Astrocyte of the cerebellum (primary cell): ENCODE data around the gene PDE4D.

Experiments used
- DNase-seq: peaks from one replicate; pipeline ENCODE4 v3.0.0-alpha.2; 2011; ENCODE audit warnings: low read depth
- H3K4me3 ChIP-seq: 2 replicates; pipeline ENCODE4 v1.5.1; 2011; ENCODE audit warnings: mild to moderate bottlenecking, low read depth, low read length, moderate library complexity
- CTCF ChIP-seq: IDR thresholded peaks from 2 replicates; pipeline ENCODE4 v1.5.1; 2012; ENCODE audit warnings: low read length, low read depth, moderate library complexity, mild to moderate bottlenecking; ENCODE audit errors: missing control alignments
- in situ Hi-C: cut with HindIII; loops from 2 replicates; pipeline ENCODE4 v1.10.0; 2017; ENCODE audit warnings: low sequenced_read_pairs

Gene PDE4D

DNA sequence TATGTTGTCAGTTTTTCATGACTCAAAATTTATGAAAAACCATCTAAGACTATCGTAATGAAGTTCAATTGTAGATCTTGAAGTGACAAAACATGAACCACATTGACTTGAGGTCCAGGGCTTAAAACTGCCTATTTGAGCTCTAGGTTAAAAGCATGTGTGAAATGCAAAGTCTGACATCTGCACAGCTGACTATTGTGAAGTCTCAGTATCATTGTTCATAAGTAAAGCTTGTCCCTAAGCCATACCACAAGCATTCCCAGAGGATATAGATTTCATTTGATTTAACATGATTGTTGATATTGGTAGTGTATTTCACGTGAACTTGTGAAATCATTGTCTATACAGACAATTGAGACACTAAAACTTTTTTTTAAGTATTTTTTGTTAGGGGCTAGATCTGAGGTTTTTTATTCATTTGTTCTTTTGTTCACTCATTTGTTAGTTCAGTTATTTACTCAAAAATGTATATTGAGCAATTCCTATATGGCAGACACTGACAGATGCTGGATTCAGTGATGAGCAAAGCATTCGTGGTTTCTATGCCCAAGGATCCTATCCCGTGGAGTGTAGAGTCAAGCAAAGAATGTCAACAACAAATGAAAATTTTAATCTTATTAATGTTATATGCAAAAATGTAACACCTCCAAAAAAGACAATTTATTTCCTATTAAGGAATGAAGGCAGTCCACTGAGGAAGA is 825.4 kb downstream of the PDE4D start:
- no peak overlapping the region for H3K4me3 ChIP-seq
- no peak for TF ChIP-seq CTCF
- DNase-seq, result no peak
- in situ Hi-C loops, result no loop called here

DNA sequence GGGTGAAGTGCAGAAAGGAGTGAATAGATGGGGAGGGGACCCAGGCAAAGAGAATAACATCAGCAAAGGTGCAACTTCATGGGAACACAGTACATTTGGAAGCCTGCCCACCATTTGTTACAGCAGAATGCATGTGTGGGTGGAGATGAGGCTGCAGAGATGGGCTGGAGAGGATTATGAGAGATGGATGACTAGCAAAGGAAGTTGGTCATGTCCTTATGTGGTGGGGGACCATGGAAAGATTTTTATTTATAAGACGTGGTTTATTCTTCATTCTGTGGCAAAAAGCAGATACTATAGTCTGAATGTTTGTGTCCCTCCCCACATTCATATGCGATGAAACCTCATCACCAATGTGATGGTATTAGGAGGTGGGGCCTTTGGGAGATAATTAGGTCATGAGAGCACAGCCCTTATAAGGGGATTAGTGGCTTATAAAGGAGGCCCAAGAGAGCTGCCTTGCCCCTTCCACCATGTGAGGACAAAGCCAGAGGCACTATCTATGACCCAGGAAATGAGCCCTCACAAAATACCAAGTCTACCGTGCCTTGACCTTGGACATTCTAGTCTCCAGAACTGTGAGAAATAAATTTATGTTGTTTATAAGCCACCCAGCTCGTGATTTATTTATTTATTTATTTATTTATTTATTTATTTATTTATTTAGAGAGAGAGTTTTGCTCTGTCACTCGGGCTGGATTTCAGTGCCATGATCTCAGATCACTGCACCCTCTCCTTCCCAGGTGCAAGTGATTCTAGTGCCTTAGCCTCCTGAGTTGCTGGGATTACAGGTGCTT is 827.0 kb downstream of the PDE4D start:
- no peak for TF ChIP-seq CTCF
- in situ Hi-C loops, result no loop called here
- H3K4me3 ChIP-seq, result no peak overlapping the region
- no peak for DNase-seq

- in situ Hi-C loops, result no loop called here
- H3K4me3 ChIP-seq, result no peak overlapping the region
- no peak for TF ChIP-seq CTCF
- no peak for DNase-seq
Observed at GRCh38 chr5:59065554-59065953, 828.0 kb downstream of the PDE4D start.

DNA sequence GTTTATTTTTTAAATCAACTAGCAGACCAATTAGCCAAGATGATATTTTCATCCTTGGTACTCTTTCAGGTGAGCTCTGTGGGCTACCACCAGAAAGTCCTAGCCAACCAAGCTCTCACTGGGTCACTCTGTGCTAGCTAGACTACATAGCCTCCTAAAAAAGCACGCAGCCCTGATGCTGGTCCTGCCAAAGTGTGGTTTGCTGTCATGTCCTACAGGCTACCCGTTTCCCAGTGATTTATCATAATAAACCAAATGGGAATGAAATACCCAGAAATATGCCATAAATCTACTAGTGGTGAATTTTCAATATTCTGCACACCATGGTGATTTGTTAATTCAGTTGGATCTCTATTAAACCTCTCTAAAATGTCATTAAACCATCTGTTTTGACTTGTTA is 829.2 kb downstream of the PDE4D start:
- H3K4me3 ChIP-seq, result no peak overlapping the region
- DNase-seq, result no peak
- in situ Hi-C loops, result no loop called here
- no peak for TF ChIP-seq CTCF

DNA sequence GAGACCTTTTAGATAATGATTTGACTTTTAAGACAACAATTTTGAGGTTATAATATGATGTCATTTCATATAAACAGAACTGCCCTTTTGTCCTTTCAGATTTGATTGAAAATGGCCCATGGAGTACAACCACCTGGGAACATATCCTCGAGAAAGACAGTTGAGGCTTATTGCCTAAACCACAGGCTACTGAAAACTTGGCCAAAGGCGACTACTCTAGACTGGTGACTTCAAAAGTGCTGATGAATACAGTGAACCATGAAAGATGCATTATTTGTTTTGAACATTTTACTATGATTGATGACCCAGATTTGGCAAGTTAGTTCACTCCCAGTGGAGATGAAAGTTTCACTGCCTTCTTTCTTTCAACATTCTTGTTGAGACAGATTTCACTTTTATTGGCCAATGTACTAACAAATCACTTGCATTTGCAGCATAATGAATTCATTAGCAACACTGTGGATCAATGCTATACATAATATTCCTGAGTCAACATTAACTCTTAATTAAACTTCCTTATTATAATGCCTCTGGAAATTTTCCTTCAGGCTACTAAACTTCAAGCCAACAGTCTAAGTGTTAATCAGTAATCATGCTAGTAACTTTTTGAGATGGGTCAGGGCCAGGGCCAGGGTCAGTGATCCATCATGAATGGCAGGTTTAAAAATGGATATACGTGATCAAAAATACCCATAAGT is 830.4 kb downstream of the PDE4D start:
- peak; percentile 79 for DNase-seq
- in situ Hi-C loops, result no loop called here
- H3K4me3 ChIP-seq, result no peak overlapping the region
- no peak for TF ChIP-seq CTCF

DNA sequence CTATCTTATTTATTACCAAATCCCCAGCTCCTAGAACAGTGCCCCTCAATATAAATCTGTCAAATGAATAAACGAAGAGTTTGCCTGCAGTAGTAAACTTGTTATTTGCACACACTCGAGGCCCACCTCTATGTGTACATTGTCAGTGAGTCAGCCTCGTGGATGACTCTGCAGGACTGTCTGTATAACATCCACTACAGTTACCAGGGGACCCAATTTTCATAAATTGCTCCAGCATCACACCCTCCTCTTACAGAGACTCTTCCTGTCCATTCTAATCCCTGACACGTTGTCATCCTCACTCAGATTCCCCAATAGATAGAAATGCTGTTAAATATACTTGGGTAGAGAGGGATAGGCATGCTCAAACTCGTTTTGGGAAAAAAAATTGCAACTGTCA is 832.1 kb downstream of the PDE4D start:
- H3K4me3 ChIP-seq, result no peak overlapping the region
- in situ Hi-C loops, result no loop called here
- TF ChIP-seq CTCF, result no peak
- DNase-seq, result no peak
